Measurements from ENCODE around the gene SENP1. TPM values are rescaled to one million over a fixed set of nuclear protein-coding genes. Genes with fewer than 3 reads are reported as not detected.

SENP1 gene
- total RNA-seq, 3 donors from 2014 or later, result 12.7 to 20.8 (median 17.4) TPM

- H3K4me3 ChIP-seq, result no peak overlapping the region
- ATAC-seq (no peak), DNase-seq (no peak)
- intact Hi-C loops (cut with DNase I, micrococcal nuclease), result no loop called here
- no peak for TF ChIP-seq CTCF (IDR thresholded peaks at IDR 0.05)
- H3K4me1 ChIP-seq (ENCODE audit: low read depth), result peaks cover 10% of the 10 kb centered on the region
- H3K9me3 ChIP-seq, result no peaks in the 10 kb centered on the region
- no peaks in the 10 kb centered on the region for H3K36me3 ChIP-seq (ENCODE audit: low read depth)
Measured at GRCh38 chr12:48022676-48023385, 83.0 kb downstream of the SENP1 start.

DNA sequence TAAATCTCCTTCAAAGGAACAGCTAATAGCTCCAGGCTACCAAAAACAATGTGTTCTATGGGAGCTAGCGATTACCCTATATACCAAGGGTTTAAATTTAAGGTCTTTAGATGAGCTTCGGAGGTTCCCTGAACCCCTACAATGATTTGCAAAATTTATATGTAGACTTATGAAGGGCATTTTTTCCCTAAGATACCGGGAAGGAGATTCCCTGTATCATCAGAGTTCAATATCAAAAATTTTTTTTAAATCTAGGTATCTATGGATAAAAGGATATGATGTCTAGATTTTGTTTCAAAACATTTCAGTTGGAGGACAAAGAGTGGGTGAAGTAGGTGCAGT lies 83.7 kb downstream of the SENP1 start:
- H3K4me3 ChIP-seq, result no peak overlapping the region
- DNase-seq (no peak), ATAC-seq (no peak)
- no peaks in the 10 kb centered on the region for H3K9me3 ChIP-seq
- intact Hi-C loops (cut with DNase I, micrococcal nuclease), result no loop called here
- no peaks in the 10 kb centered on the region for H3K36me3 ChIP-seq (ENCODE audit: low read depth)
- H3K4me1 ChIP-seq (ENCODE audit: low read depth), result peaks cover 10% of the 10 kb centered on the region
- TF ChIP-seq CTCF (IDR thresholded peaks at IDR 0.05), result no peak

DNA sequence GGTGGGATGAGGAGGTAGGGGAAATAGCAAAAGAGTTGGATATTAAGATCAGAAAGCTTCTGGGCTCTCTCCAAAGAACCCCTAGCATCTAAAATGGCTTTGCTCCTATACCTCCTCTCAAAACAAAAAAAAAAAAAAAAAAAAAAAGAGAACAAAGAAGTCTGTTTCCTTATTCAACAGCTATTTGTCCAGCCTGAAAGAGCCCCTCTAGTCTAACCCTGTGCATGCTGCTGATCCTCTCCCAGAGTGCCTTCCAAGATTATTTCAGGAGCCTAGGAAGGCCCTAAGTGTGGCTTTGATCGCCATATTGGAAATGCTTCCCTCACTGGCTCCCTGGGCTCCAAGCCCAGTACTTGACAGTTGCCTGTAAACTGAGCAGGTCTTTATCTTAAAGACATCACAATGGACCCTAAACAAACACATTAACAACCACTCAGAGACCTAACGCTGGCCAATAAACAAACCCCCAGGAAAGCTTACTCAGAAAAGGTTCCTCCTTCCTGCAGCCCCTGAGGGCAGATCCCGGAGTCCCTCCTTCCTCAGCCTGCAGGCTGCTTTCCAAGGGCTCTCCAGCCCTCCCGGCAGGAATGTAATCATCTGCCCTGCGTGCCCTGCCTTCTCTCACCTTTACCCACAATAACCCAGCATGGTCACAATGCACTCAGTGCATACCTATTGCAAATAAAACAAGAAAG lies 84.2 kb downstream of the SENP1 start:
- no peak overlapping the region for H3K4me3 ChIP-seq
- no peak for TF ChIP-seq CTCF (IDR thresholded peaks at IDR 0.05)
- intact Hi-C loops (cut with DNase I, micrococcal nuclease), result no loop called here
- peaks cover 10% of the 10 kb centered on the region for H3K4me1 ChIP-seq (ENCODE audit: low read depth)
- peak; percentile 87 for ATAC-seq
- peak in 2 of 3 donors; percentile 56 to 58 for DNase-seq
- no peaks in the 10 kb centered on the region for H3K36me3 ChIP-seq (ENCODE audit: low read depth)
- H3K9me3 ChIP-seq, result no peaks in the 10 kb centered on the region

DNA sequence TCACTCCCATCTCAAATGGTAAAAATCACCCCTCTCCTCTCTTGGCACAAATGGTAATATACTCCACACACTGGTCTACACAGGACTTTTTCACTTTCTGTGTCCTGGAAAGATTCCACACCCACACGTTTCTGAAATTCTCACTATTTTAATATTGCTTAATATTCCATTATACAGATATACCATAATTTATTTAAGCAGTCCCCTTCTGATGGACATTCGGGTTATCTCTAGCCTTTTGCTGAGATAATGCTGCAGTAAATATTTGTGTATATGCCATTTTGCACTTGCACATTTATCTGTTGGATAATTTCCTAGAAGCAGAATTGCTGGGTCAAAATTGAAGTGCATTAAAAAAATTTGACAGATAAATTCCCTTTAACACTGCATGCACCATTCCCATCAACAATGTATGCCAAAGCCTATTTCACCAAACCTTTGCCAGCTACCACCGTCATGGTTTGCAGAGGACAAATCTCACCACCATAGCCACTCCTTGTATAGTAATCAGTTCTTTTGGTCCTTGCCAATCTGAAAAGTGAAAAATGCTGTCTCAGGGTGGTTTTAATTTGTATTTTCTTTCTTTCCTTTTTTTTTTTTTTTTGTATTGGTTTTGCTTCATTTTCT lies 86.1 kb downstream of the SENP1 start:
- Histone ChIP-seq H3K36me3 (ENCODE audit: low read depth) (no peaks in the 10 kb centered on the region), H3K9me3 (no peaks in the 10 kb centered on the region), H3K4me1 (ENCODE audit: low read depth) (peaks cover 10% of the 10 kb centered on the region), H3K4me3 (no peak overlapping the region)
- ATAC-seq (no peak), DNase-seq (no peak)
- no peak for TF ChIP-seq CTCF (IDR thresholded peaks at IDR 0.05)
- intact Hi-C loops (cut with DNase I, micrococcal nuclease), result no loop called here

DNA sequence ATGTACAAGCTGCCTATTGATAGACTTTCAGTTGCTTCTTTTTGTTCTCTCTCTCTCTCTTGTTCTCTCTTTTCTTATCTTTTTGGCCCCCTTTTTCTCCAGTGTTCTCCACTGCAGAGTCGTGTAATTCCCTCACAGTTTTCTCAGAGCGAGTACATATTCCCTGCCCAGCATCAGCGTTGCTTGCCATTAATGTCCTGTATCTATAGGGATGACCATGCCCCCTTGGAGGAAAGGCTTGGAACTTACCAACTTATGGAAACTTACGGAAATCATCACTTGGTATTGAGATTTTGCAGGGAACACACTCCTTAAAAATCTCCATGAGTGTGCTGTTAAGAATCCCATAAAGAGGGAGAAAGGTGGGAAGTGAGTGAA lies 87.3 kb downstream of the SENP1 start:
- intact Hi-C loops (cut with DNase I, micrococcal nuclease), result no loop called here
- no peak for DNase-seq
- H3K4me1 ChIP-seq (ENCODE audit: low read depth), result peaks cover 10% of the 10 kb centered on the region
- no peak for ATAC-seq
- H3K36me3 ChIP-seq (ENCODE audit: low read depth), result no peaks in the 10 kb centered on the region
- H3K9me3 ChIP-seq, result no peaks in the 10 kb centered on the region
- no peak for TF ChIP-seq CTCF (IDR thresholded peaks at IDR 0.05)
- no peak overlapping the region for H3K4me3 ChIP-seq
